Lower lobe of right lung (tissue), 1 donor: ENCODE data around the gene FCHO1. TPM values are rescaled to one million over a fixed set of nuclear protein-coding genes. Genes with fewer than 3 reads are reported as not detected.

Experiments
- total RNA-seq: library from RNA; stranded (reverse); fragmentation: NEBNext Ultra II Directional; extraction: Animal tissue kit (Norgen Biotek cat#: 25700); gene quantifications from one replicate; pipeline ENCODE4 v1.2.1, GENCODE V29; 2021
- donor health status: DM: no; HTN: yes; CAD: no; lungs with severe emphysema.

Gene FCHO1
- total RNA-seq, 1 donor from 2014 or later: 8.7 TPM

Other genes starting within 250 kb of the FCHO1 start
- gene PGLS, start 239.8 kb upstream of the FCHO1 start, total RNA-seq: 89.4 TPM
- 142 TPM for gene COLGALT1, start 195.8 kb upstream of the FCHO1 start, total RNA-seq
- gene UNC13A, start 63.1 kb upstream of the FCHO1 start, total RNA-seq: 0.21 TPM
- 67.1 TPM for gene MAP1S, start 32.0 kb upstream of the FCHO1 start, total RNA-seq
- gene B3GNT3, start 43.7 kb downstream of the FCHO1 start, total RNA-seq: 1.6 TPM
- not detected for gene INSL3, start 70.0 kb downstream of the FCHO1 start, total RNA-seq
- gene JAK3, start 96.5 kb downstream of the FCHO1 start, total RNA-seq: 15.9 TPM
- 1,378 TPM for gene RPL18A, start 108.4 kb downstream of the FCHO1 start, total RNA-seq
- 0.18 TPM for gene SLC5A5, start 120.5 kb downstream of the FCHO1 start, total RNA-seq
- 55.3 TPM for gene CCDC124, start 181.5 kb downstream of the FCHO1 start, total RNA-seq
- gene KCNN1, start 215.6 kb downstream of the FCHO1 start, total RNA-seq: not detected